ENCODE results near the gene APAF1. TPM values are rescaled to one million over a fixed set of nuclear protein-coding genes. Genes with fewer than 3 reads are reported as not detected.

Gene APAF1
- total and polyA plus RNA-seq, 12 donors, result 2.0 to 9.9 (median 4.0) TPM

GRCh38 chr12:98783420-98783819 lies 138.3 kb downstream of the APAF1 start:
- DNase-seq (no peak), ATAC-seq (no peak)
- WGBS, 2 donors, result 87 to 93% methylated on average over 2 of the region's 2 CpGs
- intact Hi-C loops (cut with DNase I), result no loop called here
- TF ChIP-seq, protein P1, sequence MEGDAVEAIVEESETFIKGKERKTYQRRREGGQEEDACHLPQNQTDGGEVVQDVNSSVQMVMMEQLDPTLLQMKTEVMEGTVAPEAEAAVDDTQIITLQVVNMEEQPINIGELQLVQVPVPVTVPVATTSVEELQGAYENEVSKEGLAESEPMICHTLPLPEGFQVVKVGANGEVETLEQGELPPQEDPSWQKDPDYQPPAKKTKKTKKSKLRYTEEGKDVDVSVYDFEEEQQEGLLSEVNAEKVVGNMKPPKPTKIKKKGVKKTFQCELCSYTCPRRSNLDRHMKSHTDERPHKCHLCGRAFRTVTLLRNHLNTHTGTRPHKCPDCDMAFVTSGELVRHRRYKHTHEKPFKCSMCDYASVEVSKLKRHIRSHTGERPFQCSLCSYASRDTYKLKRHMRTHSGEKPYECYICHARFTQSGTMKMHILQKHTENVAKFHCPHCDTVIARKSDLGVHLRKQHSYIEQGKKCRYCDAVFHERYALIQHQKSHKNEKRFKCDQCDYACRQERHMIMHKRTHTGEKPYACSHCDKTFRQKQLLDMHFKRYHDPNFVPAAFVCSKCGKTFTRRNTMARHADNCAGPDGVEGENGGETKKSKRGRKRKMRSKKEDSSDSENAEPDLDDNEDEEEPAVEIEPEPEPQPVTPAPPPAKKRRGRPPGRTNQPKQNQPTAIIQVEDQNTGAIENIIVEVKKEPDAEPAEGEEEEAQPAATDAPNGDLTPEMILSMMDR (IDR thresholded peaks at IDR 0.05), result no peak
- H3K36me3 ChIP-seq, result no peaks in the 10 kb centered on the region
- no peak overlapping the region for H3K4me3 ChIP-seq
- H3K9me3 ChIP-seq, result no peaks in the 10 kb centered on the region
- no peaks in the 10 kb centered on the region for H3K4me1 ChIP-seq
- peaks cover 0 to 20% (median 4%) of the 10 kb centered on the region in 7 donors for H3K27me3 ChIP-seq
- H3K27ac ChIP-seq, result no peak overlapping the region

Other genes with a start within 250 kb of the APAF1 start
- 10 to 100 TPM in 8 of 10 donors, 1 to 10 TPM in 2; 9.1 to 27.6 (median 12.8) TPM for gene TMPO, start 129.7 kb upstream of the APAF1 start, total RNA-seq
- gene TMPO, start 129.7 kb upstream of the APAF1 start, polyA plus RNA-seq, result 10 to 100 TPM; 11.1 to 17.5 TPM
- gene SLC25A3, start 51.6 kb upstream of the APAF1 start, total RNA-seq, result 1,000 to 10,000 TPM; 1,098 to 2,142 (median 1,719) TPM
- gene SLC25A3, start 51.6 kb upstream of the APAF1 start, polyA plus RNA-seq, result 1,000 to 10,000 TPM in 1 of 2 donors, 100 to 1,000 TPM in 1; 742 to 1,246 TPM
- 10 to 100 TPM in 1 of 10 donors, 1 to 10 TPM in 9; 2.4 to 13.4 (median 4.3) TPM for gene IKBIP, start 502 bp upstream of the APAF1 start, total RNA-seq
- gene IKBIP, start 502 bp upstream of the APAF1 start, polyA plus RNA-seq, result 1 to 10 TPM; 9.0 to 9.2 TPM